Ectodermal cell (in vitro differentiated cells): ENCODE data around the gene BAK1.

Source experiments
- H3K27ac ChIP-seq: 2 replicates; pipeline ENCODE4 v1.7.0; 2013; ENCODE audit warnings: mild to moderate bottlenecking, low read depth, low read length; ENCODE audit not compliant: insufficient read depth, poor library complexity, severe bottlenecking
- H3K27me3 ChIP-seq: 2 replicates; pipeline ENCODE4 v1.7.0; 2013; ENCODE audit warnings: mild to moderate bottlenecking, low read length; ENCODE audit not compliant: insufficient read depth, control insufficient read depth, poor library complexity, severe bottlenecking
- H3K36me3 ChIP-seq: one replicate; pipeline ENCODE4 v1.7.0; 2013; ENCODE audit warnings: low read length; ENCODE audit not compliant: control insufficient read depth, insufficient read depth
- H3K4me1 ChIP-seq: one replicate; pipeline ENCODE4 v1.7.0; 2013; ENCODE audit warnings: low read length; ENCODE audit not compliant: control insufficient read depth, insufficient read depth
- H3K4me3 ChIP-seq: 2 replicates; pipeline ENCODE4 v1.7.0; 2013; ENCODE audit warnings: low read depth, low read length, control low read depth; ENCODE audit not compliant: insufficient read depth
- H3K9me3 ChIP-seq: 2 replicates; pipeline ENCODE4 v1.7.0; 2013; ENCODE audit warnings: mild to moderate bottlenecking, low read length, moderate library complexity; ENCODE audit not compliant: control insufficient read depth
- WGBS, 2 experiments: methylation state at CpG; one replicate each; pipeline ENCODE4 v1.1.7; 2013; ENCODE audit warnings: missing lambda C conversion rate in 2 of 2; 5-methylcytosine and 5-hydroxymethylcytosine counted together

Gene BAK1

DNA sequence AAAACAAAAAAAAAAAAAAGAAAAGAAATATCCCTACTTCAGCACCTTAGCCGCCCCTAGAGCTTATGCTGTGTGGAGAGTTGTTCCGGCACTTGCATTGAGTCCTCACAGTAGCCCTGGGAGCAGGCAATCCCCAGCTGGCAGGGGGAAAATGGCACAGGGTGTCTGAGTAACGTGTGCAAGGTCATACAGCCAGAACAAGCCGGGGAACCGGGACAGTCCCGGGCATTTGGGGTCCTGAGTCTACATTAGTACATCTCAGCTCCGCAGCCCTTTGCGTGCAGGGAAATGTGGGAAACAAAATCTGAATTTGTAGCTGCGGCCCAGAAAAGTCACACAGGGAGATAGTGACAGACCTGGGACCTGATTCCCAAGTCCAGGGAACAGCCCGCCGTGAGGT, 3.4 kb downstream of the BAK1 start:
- WGBS, 2 experiments: 96 to 98% methylated on average over 11 of the region's 11 CpGs
- no peak overlapping the region for H3K4me3 ChIP-seq
- no peaks in the 10 kb centered on the region for H3K27me3 ChIP-seq
- no peak overlapping the region for H3K27ac ChIP-seq
- peaks cover 7% of the 10 kb centered on the region for H3K36me3 ChIP-seq
- H3K4me1 ChIP-seq: peaks cover 4% of the 10 kb centered on the region
- no peaks in the 10 kb centered on the region for H3K9me3 ChIP-seq

DNA sequence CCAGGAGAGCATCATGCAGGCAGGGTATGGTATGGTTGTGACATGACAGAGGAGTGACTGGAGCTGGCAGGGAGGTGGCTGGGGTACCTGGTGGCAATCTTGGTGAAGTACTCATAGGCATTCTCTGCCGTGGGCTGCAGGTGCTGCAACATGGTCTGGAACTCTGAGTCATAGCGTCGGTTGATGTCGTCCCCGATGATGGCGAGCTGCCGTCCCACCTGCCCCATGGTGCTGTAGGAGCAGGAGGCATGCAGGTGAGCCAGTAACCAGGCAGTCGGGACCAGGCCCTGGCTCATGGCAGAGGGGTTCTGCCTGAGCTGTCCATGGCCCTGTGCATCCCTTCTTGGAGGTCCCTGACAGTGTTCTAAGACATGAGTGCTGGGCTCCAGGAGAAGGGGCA, 4.9 kb downstream of the BAK1 start:
- H3K36me3 ChIP-seq: peaks cover 7% of the 10 kb centered on the region
- 95% methylated on average over 8 of the region's 8 CpGs for WGBS, 2 experiments
- no peaks in the 10 kb centered on the region for H3K27me3 ChIP-seq
- peaks cover 4% of the 10 kb centered on the region for H3K4me1 ChIP-seq
- no peaks in the 10 kb centered on the region for H3K9me3 ChIP-seq
- H3K27ac ChIP-seq: no peak overlapping the region
- no peak overlapping the region for H3K4me3 ChIP-seq

DNA sequence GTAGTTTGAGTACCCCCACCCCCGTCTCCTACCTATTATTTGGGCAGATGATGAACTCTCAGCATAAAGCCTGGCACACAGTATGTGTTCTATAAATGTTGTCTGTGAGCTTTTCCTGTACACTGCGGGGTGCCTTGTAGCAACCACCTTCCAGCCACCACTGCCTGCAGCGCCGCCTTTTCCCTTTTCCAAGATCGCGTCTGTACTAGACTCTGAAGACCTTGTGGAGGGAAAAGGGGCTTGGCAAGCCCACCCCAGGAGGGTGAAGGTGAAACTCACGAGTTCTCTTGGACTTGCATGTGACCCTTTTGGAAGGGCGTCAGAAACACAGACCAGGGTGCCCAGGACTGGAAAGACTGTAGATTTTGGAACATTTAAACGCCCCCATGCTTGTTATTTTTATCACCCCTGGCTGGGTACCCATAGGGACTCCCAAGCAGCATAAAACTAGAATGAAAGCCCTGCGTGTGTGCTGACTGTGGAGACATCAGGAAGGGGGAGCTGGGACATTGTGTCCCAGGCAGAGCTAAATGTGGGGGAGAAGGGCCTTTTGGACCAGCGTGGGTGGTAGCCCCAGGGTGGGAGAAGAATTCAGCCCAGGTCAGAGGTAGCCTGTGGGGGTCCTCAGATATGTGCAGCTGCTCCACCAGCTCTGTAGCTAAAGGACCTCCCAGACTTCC, 8.3 kb downstream of the BAK1 start:
- no peaks in the 10 kb centered on the region for H3K9me3 ChIP-seq
- H3K27ac ChIP-seq: no peak overlapping the region
- H3K36me3 ChIP-seq: peaks cover 7% of the 10 kb centered on the region
- H3K4me3 ChIP-seq: peak overlapping the region; percentile 66
- H3K27me3 ChIP-seq: no peaks in the 10 kb centered on the region
- H3K4me1 ChIP-seq: no peaks in the 10 kb centered on the region
- WGBS, 2 experiments: 81 to 84% methylated on average over 11 of the region's 11 CpGs

DNA sequence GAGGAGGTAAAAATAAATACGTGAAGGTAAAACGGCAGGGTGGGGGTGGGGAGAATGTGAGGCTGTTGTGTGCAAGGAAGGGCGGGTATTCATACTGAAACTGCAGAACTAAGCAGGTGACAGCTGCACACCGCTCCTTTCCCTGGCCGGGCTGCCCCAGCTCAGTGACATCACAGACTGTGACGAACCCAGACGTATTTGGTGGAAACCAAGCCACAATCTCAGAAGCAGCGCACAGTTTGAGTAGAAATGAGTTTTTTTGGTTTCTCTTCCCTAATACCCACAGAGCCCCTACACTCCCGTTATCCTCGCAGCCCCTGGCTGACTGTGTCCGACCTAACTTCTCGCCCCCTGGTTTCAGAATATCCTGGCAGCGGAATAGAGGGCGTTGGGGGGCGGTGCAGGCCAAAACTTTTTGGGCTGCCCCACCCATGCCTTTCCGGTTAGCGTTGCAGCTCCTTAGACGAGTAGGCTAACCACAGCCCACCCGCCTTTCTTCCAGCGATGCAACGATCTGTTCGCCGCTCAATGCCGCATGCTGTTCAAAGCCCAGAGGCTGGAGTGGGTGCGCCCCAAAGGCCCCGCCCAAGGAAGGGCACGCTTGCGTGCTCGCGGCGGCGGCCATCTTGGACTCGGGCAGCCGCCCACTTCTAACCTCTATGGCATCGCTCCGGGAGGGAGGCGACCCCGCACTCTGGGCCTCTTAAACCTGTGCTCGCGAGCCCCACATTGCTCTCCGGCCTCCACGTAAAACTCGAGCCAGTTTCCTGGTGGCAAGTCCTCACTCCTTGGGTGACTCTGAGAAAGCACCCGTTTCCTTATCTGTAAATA, 9.1 kb downstream of the BAK1 start:
- H3K27me3 ChIP-seq: no peaks in the 10 kb centered on the region
- peaks cover 7% of the 10 kb centered on the region for H3K36me3 ChIP-seq
- 4 to 5% methylated on average over 44 of the region's 44 CpGs for WGBS, 2 experiments
- H3K27ac ChIP-seq: peak overlapping the region; percentile 63
- H3K9me3 ChIP-seq: no peaks in the 10 kb centered on the region
- H3K4me3 ChIP-seq: peak overlapping the region; percentile 66
- no peaks in the 10 kb centered on the region for H3K4me1 ChIP-seq

DNA sequence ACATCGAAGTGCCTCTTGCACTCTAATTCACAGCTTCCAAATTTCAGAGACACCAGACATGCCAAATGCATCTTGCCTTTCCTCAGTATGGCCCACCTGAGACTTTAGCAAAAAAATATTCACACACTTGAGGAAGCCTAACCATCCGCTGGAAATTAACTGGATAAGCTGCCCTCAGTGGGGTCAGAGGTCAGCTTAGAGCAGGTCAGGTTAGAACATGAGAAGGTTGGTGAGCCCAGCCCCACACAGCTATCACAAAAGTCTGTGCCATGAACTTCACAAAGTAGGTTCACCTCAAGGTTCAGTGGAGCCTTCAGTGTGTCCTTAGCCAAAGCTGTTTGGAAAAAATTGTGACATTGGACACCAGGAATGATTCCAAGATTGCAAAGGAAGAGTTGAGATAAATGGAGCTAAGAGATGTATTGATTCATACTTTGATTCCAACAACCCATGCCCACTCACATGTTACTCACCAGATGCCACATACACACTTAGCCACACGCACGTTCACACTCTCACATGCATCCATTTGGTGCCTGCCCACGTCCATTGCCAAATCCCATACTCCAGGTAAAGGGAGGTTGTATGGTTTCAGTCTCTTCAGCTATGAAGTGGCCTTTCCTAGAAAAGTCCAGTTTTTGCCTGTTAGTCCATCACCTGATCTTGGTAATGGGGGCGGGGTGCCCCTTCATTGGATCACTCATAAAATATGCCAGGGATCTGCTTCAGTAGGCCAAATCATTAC, 11.1 kb downstream of the BAK1 start:
- H3K4me1 ChIP-seq: no peaks in the 10 kb centered on the region
- no peak overlapping the region for H3K27ac ChIP-seq
- WGBS, 2 experiments: 95 to 97% methylated on average over 6 of the region's 6 CpGs
- H3K4me3 ChIP-seq: no peak overlapping the region
- H3K36me3 ChIP-seq: peaks cover 2% of the 10 kb centered on the region
- H3K9me3 ChIP-seq: no peaks in the 10 kb centered on the region
- no peaks in the 10 kb centered on the region for H3K27me3 ChIP-seq

DNA sequence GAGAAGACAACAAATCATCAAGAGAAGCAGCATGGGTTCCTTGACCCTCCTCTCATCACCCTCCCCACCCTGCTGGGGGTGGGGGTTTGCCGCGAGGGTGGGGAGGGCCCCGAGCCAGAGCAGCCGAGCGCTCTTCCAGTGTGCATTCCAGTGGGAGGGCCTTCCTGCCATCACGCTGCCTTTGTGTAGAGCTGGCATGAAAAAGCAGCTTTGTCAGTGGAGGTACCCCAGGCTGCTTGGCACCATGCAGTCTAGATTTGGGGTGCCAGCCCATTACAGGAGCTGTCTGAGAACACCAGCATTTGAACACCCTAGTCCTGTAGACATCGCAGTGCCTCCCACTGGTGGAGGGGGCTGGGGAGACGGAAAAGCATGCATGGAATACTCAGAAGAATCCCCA, 12.2 kb downstream of the BAK1 start:
- H3K27ac ChIP-seq: no peak overlapping the region
- no peaks in the 10 kb centered on the region for H3K4me1 ChIP-seq
- H3K27me3 ChIP-seq: no peaks in the 10 kb centered on the region
- H3K9me3 ChIP-seq: no peaks in the 10 kb centered on the region
- H3K36me3 ChIP-seq: no peaks in the 10 kb centered on the region
- 71 to 76% methylated on average over 8 of the region's 8 CpGs for WGBS, 2 experiments
- H3K4me3 ChIP-seq: no peak overlapping the region

DNA sequence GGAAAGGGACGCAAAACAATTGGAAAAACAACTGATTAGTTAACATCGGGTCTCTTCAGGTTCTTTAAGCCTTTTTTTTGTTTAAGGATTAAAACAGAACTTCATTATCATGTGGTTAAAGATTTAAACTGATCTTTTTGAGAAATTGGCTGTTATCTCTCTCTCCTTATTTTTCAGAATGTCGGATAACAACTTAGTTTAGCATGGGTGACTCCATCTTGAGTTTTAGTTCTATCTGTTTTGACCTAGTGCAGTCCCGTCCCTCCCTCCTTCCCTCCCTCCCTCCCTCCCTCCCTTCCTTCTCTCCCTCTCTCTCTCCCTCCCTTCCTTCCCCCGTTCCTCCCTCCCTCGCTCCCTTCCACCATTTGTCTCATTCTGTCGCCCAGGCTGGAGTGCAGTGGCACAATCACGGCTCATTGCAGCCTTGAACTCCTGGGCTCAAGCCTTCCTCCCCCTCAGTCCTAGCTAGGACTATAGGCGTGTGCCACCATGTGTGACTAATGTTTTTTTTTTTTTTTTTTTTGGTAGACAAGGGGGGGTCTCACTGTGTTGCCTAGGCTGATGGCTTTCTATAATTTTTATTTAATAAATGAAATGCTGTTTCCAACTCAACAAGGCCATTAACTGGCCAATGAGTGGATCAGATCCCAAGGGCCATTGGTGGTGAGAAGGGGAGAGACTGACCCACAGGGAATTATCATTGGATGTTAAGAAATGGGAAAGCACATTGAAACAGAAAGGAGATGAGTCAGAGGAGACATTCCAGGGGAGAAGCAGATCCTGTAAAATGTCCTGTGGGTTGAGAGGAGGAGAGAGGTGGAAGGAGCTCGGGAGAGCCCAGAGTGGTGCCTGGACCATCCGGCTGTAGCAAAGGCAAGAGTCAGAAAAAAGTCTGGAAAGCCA, 13.6 kb downstream of the BAK1 start:
- Histone ChIP-seq H3K4me3 (no peak overlapping the region), H3K9me3 (no peaks in the 10 kb centered on the region), H3K4me1 (no peaks in the 10 kb centered on the region), H3K27me3 (no peaks in the 10 kb centered on the region), H3K36me3 (no peaks in the 10 kb centered on the region), H3K27ac (no peak overlapping the region)
- 80 to 84% methylated on average over 10 to 11 of the region's 11 CpGs for WGBS, 2 experiments

DNA sequence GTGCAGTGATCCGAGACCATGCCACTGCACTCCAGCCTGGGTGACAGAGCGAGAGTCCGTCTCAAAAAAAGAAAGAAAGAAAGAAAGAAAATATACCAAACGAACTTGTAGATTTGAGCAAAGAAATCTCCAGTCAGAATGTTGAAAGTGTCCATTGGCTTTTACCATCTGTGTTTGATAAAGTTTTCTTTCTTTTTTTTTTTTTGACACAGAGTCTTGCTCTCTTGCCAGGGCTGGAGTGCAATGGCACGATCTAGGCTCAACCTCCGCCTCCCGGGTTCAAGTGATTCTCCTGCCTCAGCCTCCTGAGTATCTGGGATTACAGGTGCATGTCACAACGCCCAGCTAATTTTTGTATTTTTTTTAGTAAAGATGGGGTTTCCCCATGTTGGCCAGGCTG, 21.3 kb downstream of the BAK1 start:
- 90 to 94% methylated on average over 8 of the region's 8 CpGs for WGBS, 2 experiments
- Histone ChIP-seq H3K27me3 (no peaks in the 10 kb centered on the region), H3K27ac (no peak overlapping the region), H3K36me3 (no peaks in the 10 kb centered on the region), H3K9me3 (no peaks in the 10 kb centered on the region), H3K4me3 (no peak overlapping the region), H3K4me1 (no peaks in the 10 kb centered on the region)

DNA sequence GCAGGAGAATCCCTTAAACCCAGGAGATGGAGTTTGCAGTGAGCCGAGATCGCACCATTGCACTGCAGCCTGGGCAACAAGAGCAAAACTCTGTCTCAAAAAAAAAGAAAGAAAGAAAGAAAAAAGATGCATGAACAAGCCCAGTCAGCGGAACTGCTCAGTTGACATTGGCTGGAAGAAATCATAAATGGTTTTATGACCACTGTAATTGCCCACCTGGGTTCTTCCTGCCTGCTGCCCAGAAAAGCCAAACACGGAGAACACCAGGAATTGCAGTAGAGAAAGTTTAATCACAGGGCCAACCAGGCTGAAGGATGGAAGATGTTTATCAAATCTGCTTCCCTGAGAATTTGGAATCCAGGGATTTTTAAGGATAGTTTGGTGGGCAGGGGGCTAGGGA, 22.7 kb downstream of the BAK1 start:
- Histone ChIP-seq H3K9me3 (no peaks in the 10 kb centered on the region), H3K36me3 (no peaks in the 10 kb centered on the region), H3K27ac (no peak overlapping the region), H3K27me3 (no peaks in the 10 kb centered on the region), H3K4me1 (no peaks in the 10 kb centered on the region), H3K4me3 (no peak overlapping the region)
- 94 to 98% methylated on average over 4 of the region's 4 CpGs for WGBS, 2 experiments
